ENCODE measurements around the gene POU2AF1.

Gene POU2AF1

GRCh38 chr11:111378861-111379601, at the start of gene POU2AF1:
TSS of gene POU2AF1 (minus strand) at chr11:111379275. CDS start at chr11:111379177, 98 bp downstream.
- no peak for DNase-seq (ENCODE audit: low read depth)

GRCh38 chr11:111428113-111428876, 49.2 kb upstream of the POU2AF1 start:
- no peak for DNase-seq (ENCODE audit: low read depth)

GRCh38 chr11:111427471-111427912, 48.4 kb upstream of the POU2AF1 start:
- no peak for DNase-seq (ENCODE audit: low read depth)

- DNase-seq (ENCODE audit: low read depth), result no peak
Observed at GRCh38 chr11:111426617-111427016, 47.5 kb upstream of the POU2AF1 start.

GRCh38 chr11:111423250-111423615, 44.2 kb upstream of the POU2AF1 start:
- no peak for DNase-seq (ENCODE audit: low read depth)

GRCh38 chr11:111422494-111423249, 43.6 kb upstream of the POU2AF1 start:
- no peak for DNase-seq (ENCODE audit: low read depth)

GRCh38 chr11:111421251-111421650, 42.2 kb upstream of the POU2AF1 start:
- DNase-seq (ENCODE audit: low read depth), result no peak

- DNase-seq (ENCODE audit: low read depth), result no peak
Observed at GRCh38 chr11:111419641-111420327, 40.7 kb upstream of the POU2AF1 start.

GRCh38 chr11:111419181-111419580, 40.1 kb upstream of the POU2AF1 start:
- DNase-seq (ENCODE audit: low read depth), result no peak

GRCh38 chr11:111418436-111418787, 39.3 kb upstream of the POU2AF1 start:
- DNase-seq (ENCODE audit: low read depth), result no peak

- no peak for DNase-seq (ENCODE audit: low read depth)
Observed at GRCh38 chr11:111417766-111418435, 38.8 kb upstream of the POU2AF1 start.

- DNase-seq (ENCODE audit: low read depth), result no peak
Observed at GRCh38 chr11:111417011-111417765, 38.1 kb upstream of the POU2AF1 start.

GRCh38 chr11:111416231-111416960, 37.3 kb upstream of the POU2AF1 start:
- DNase-seq (ENCODE audit: low read depth), result no peak

- DNase-seq (ENCODE audit: low read depth), result no peak
Observed at GRCh38 chr11:111414936-111415335, 35.9 kb upstream of the POU2AF1 start.

- no peak for DNase-seq (ENCODE audit: low read depth)
Observed at GRCh38 chr11:111414267-111414931, 35.3 kb upstream of the POU2AF1 start.

- DNase-seq (ENCODE audit: low read depth), result no peak
Observed at GRCh38 chr11:111413849-111414248, 34.8 kb upstream of the POU2AF1 start.

GRCh38 chr11:111412293-111412692, 33.2 kb upstream of the POU2AF1 start:
- no peak for DNase-seq (ENCODE audit: low read depth)

GRCh38 chr11:111411456-111411855, 32.4 kb upstream of the POU2AF1 start:
- no peak for DNase-seq (ENCODE audit: low read depth)

- no peak for DNase-seq (ENCODE audit: low read depth)
Observed at GRCh38 chr11:111410951-111411350, 31.9 kb upstream of the POU2AF1 start.

GRCh38 chr11:111409915-111410314, 30.8 kb upstream of the POU2AF1 start:
- no peak for DNase-seq (ENCODE audit: low read depth)
